Measurements from ENCODE around the gene SLAMF7.

DNA sequence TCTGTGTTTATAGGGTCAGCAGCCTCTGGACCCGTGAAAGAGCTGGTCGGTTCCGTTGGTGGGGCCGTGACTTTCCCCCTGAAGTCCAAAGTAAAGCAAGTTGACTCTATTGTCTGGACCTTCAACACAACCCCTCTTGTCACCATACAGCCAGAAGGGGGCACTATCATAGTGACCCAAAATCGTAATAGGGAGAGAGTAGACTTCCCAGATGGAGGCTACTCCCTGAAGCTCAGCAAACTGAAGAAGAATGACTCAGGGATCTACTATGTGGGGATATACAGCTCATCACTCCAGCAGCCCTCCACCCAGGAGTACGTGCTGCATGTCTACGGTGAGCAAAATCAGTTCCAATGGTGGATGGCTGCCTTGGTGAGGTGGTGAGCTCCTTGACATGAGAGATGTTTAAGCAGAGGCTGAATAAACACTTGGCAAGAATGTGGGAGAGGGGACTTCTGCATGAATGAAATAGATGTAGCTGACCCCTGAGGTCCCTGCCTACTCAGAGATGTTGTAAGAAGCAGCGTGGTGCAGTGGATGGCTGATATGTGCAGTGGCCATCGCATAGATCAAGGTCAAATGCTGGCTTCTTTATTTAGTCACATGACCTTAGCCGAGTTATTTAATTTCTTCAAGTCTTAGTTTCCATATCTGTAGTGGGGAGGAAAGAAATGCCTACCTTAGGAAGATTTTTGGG lies 9.3 kb downstream of the SLAMF7 start:
- TF ChIP-seq POLR2A (IDR thresholded peaks at IDR 0.05) (no peak), CTCF (IDR thresholded peaks at IDR 0.05) (no peak), EP300 (IDR thresholded peaks at IDR 0.05) (no peak)
